Measurements from ENCODE around the gene GALNT1. TPM values are rescaled to one million over a fixed set of nuclear protein-coding genes. Genes with fewer than 3 reads are reported as not detected.

Gene GALNT1
- total and polyA plus RNA-seq, 4 experiments from 2014 or later: 27.9 to 33.0 (median 31.2) TPM

DNA sequence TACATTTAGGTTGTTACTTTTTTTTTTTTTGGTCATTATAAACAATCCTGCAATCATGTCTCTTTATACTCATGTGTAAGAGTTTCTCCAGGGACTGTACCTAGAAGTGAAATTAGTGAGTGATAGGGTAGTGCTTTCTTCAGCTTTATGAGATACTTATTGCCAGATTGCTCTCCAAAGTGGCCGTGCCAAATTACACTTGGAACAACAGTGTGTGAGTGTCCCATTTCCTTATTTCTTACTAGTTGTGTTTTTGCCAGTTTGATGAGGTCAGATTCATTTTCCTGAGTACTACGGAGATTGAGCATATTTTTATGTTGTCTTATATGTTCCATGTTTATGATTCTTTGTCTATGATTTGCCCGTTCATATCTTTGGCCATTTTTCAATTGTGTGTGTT is 39.2 kb downstream of the GALNT1 start:
- Mint-ChIP-seq H3K4me1 (peaks cover 21 to 28% (median 24%) of the 10 kb centered on the region in 4 donors), H3K27ac (no peak overlapping the region)
- DNase-seq: no peak

DNA sequence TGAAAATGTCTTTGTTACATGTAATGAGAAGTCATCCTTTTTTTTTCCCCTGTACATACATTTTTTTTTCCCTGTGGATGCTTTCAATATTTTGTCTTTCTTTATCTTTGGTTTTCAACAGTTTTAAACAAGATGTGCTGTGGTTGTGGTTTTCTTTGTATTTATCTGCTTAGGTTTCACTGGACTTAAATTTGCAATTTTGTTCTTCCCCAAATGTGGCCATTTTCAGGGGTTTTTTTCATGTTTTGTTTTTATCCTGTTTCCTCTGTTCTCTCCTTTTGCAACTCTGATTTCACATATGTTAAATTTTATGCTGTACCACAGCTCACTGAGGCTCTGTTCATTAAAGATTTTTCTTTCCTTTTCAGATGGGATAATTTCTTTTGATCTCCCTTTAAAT is 41.7 kb downstream of the GALNT1 start:
- peak overlapping the region in 1 of 7 donors; percentile 16 for H3K27ac Mint-ChIP-seq
- H3K9me3 ChIP-seq (ENCODE audit: control insufficient read depth in 1 of 2, low read length in 2 of 2): no peaks in the 10 kb centered on the region
- H3K4me1 ChIP-seq (ENCODE audit: insufficient read depth, low read length): peaks cover 13% of the 10 kb centered on the region
- H3K27me3 ChIP-seq (ENCODE audit: insufficient read depth, low read length): no peaks in the 10 kb centered on the region
- H3K36me3 Mint-ChIP-seq: peaks cover 1 to 21% of the 10 kb centered on the region in 2 donors
- peaks cover 0 to 9% (median 4%) of the 10 kb centered on the region in 8 donors for H3K9me3 Mint-ChIP-seq
- CTCF ChIA-PET (ENCODE audit: partially characterized antibody): interaction anchor here (1.7 kb wide), 1 partner anchor 11 kb away, joined by 4 read pairs; no protein-coding TSS in a partner anchor
- H3K27me3 Mint-ChIP-seq: no peaks in the 10 kb centered on the region
- H3K36me3 ChIP-seq (ENCODE audit: insufficient read depth, low read length): no peaks in the 10 kb centered on the region
- H3K4me3 ChIP-seq (ENCODE audit: low read length in 2 of 2): no peak overlapping the region
- intact Hi-C loops (cut with micrococcal nuclease): no loop called here
- peaks cover 21 to 29% (median 25%) of the 10 kb centered on the region in 4 donors for H3K4me1 Mint-ChIP-seq
- DNase-seq: no peak
- POLR2A ChIA-PET (ENCODE audit: partially characterized antibody): no interaction called here
- H3K27ac ChIP-seq (ENCODE audit: low read depth, low read length): no peak overlapping the region
- peak overlapping the region in 4 of 8 donors; percentile 2 to 15 (median 2) for H3K4me3 Mint-ChIP-seq

More for the DNA sequence above, 39.2 kb downstream of the GALNT1 start:
- Mint-ChIP-seq H3K27me3 (no peaks in the 10 kb centered on the region), H3K36me3 (peaks cover 1 to 6% of the 10 kb centered on the region in 2 donors), H3K9me3 (peaks cover 0 to 3% (median 0%) of the 10 kb centered on the region in 8 donors), H3K4me3 (no peak overlapping the region)
- Histone ChIP-seq H3K27ac (ENCODE audit: low read depth, low read length) (no peak overlapping the region), H3K36me3 (ENCODE audit: insufficient read depth, low read length) (no peaks in the 10 kb centered on the region), H3K4me3 (ENCODE audit: low read length in 2 of 2) (no peak overlapping the region), H3K4me1 (ENCODE audit: insufficient read depth, low read length) (peaks cover 31% of the 10 kb centered on the region), H3K27me3 (ENCODE audit: insufficient read depth, low read length) (no peaks in the 10 kb centered on the region), H3K9me3 (ENCODE audit: control insufficient read depth in 1 of 2, low read length in 2 of 2) (no peaks in the 10 kb centered on the region)
- intact Hi-C loops (cut with micrococcal nuclease): no loop called here
- POLR2A ChIA-PET (ENCODE audit: partially characterized antibody): no interaction called here
- CTCF ChIA-PET (ENCODE audit: partially characterized antibody): no interaction called here

DNA sequence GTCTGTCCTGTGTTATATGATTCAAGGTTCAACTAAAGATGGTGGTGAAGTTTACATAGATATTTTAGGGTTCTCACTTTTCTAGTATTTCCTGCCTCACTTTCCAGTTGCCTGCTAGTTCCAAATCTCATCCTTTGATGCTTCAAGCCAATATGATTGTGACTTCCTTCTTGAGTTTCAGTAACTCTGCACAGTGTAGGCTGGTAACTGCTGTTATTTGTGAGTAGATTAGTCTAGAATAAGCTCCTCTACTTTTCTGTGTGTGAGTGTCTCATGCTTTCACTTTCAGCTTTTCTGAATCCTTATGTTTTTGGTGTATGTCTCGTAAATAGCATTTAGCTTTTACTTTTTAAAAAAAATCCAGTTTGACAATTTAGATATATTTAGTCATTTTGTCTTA is 42.6 kb downstream of the GALNT1 start:
- intact Hi-C loops (cut with micrococcal nuclease): no loop called here
- H3K36me3 Mint-ChIP-seq: peaks cover 1 to 21% of the 10 kb centered on the region in 2 donors
- peaks cover 13% of the 10 kb centered on the region for H3K4me1 ChIP-seq (ENCODE audit: insufficient read depth, low read length)
- H3K9me3 Mint-ChIP-seq: peaks cover 0 to 14% (median 4%) of the 10 kb centered on the region in 8 donors
- H3K27me3 ChIP-seq (ENCODE audit: insufficient read depth, low read length): no peaks in the 10 kb centered on the region
- no peak overlapping the region for H3K27ac ChIP-seq (ENCODE audit: low read depth, low read length)
- no peaks in the 10 kb centered on the region for H3K9me3 ChIP-seq (ENCODE audit: control insufficient read depth in 1 of 2, low read length in 2 of 2)
- no peak overlapping the region for H3K4me3 ChIP-seq (ENCODE audit: low read length in 2 of 2)
- H3K27me3 Mint-ChIP-seq: no peaks in the 10 kb centered on the region
- no peaks in the 10 kb centered on the region for H3K36me3 ChIP-seq (ENCODE audit: insufficient read depth, low read length)
- H3K27ac Mint-ChIP-seq: no peak overlapping the region
- peaks cover 21 to 29% (median 25%) of the 10 kb centered on the region in 4 donors for H3K4me1 Mint-ChIP-seq
- POLR2A ChIA-PET (ENCODE audit: partially characterized antibody): no interaction called here
- H3K4me3 Mint-ChIP-seq: peak overlapping the region in 4 of 8 donors; percentile 4 to 34 (median 20)
- DNase-seq: no peak
- CTCF ChIA-PET (ENCODE audit: partially characterized antibody): interaction anchor here (1.7 kb wide), 1 partner anchor 12 kb away, joined by 4 read pairs; no protein-coding TSS in a partner anchor

DNA sequence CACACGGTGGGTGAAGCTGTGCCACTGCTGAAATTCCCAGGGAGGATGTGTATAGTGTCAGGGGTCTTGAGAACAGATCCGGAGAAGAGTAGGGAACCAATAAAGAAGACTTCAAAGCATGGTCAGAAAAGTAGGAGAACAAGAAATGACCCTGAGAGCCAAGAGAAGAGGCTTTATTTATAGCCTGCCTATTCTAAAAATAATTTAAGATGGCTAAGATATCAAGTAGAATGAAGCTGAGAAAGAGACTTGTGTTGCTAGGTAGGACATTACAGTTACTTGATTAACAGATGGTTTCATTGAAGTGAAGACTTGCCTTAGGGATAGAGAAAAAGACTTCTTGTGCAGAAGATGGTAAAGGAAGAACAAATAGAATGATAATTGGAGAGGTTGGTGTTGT is 43.7 kb downstream of the GALNT1 start:
- H3K27ac Mint-ChIP-seq: no peak overlapping the region
- H3K4me1 Mint-ChIP-seq: peaks cover 21 to 22% (median 21%) of the 10 kb centered on the region in 4 donors
- DNase-seq: no peak
- Histone ChIP-seq H3K27ac (ENCODE audit: low read depth, low read length) (no peak overlapping the region), H3K9me3 (ENCODE audit: control insufficient read depth in 1 of 2, low read length in 2 of 2) (no peaks in the 10 kb centered on the region), H3K27me3 (ENCODE audit: insufficient read depth, low read length) (no peaks in the 10 kb centered on the region), H3K36me3 (ENCODE audit: insufficient read depth, low read length) (no peaks in the 10 kb centered on the region), H3K4me3 (ENCODE audit: low read length in 2 of 2) (no peak overlapping the region), H3K4me1 (ENCODE audit: insufficient read depth, low read length) (peaks cover 13% of the 10 kb centered on the region)
- peaks cover 0 to 16% (median 7%) of the 10 kb centered on the region in 8 donors for H3K9me3 Mint-ChIP-seq
- H3K36me3 Mint-ChIP-seq: peaks cover 5 to 21% of the 10 kb centered on the region in 2 donors
- ChIA-PET POLR2A (ENCODE audit: partially characterized antibody) (no interaction called here), CTCF (ENCODE audit: partially characterized antibody) (interaction anchor here (1.7 kb wide), 1 partner anchor 13 kb away, joined by 4 read pairs; no protein-coding TSS in a partner anchor)
- no peaks in the 10 kb centered on the region for H3K27me3 Mint-ChIP-seq
- intact Hi-C loops (cut with micrococcal nuclease): no loop called here
- no peak overlapping the region for H3K4me3 Mint-ChIP-seq

DNA sequence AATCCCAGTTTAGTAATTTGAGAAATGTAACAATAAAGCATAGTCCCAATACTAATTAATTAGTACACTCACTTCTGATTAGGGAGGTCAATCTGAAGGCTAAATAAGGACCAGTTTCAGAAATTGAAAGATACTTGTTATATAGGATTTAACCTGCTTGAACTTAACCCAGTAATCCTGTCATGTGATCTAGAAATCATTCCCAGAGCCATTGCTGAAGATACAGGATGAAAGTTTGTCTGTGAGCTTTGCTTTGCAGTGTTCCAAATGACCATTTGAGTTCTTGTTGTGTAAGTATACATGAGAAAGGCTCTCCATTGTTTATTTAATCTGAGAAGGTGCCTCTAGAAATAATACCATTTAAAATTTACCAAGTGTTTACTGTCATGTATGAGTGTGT is 52.2 kb downstream of the GALNT1 start:
- H3K36me3 ChIP-seq (ENCODE audit: insufficient read depth, low read length): no peaks in the 10 kb centered on the region
- no peaks in the 10 kb centered on the region for H3K4me1 ChIP-seq (ENCODE audit: insufficient read depth, low read length)
- H3K4me3 ChIP-seq (ENCODE audit: low read length in 2 of 2): no peak overlapping the region
- intact Hi-C loops (cut with micrococcal nuclease): no loop called here
- Mint-ChIP-seq H3K27me3 (no peaks in the 10 kb centered on the region), H3K4me3 (no peak overlapping the region), H3K27ac (no peak overlapping the region), H3K4me1 (peaks cover 0 to 11% (median 3%) of the 10 kb centered on the region in 4 donors), H3K9me3 (peaks cover 0 to 17% (median 4%) of the 10 kb centered on the region in 8 donors), H3K36me3 (peaks cover 19 to 20% of the 10 kb centered on the region in 2 donors)
- CTCF ChIA-PET (ENCODE audit: partially characterized antibody): no interaction called here
- DNase-seq: no peak
- H3K27me3 ChIP-seq (ENCODE audit: insufficient read depth, low read length): no peaks in the 10 kb centered on the region
- no peaks in the 10 kb centered on the region for H3K9me3 ChIP-seq (ENCODE audit: control insufficient read depth in 1 of 2, low read length in 2 of 2)
- POLR2A ChIA-PET (ENCODE audit: partially characterized antibody): no interaction called here
- no peak overlapping the region for H3K27ac ChIP-seq (ENCODE audit: low read depth, low read length)

DNA sequence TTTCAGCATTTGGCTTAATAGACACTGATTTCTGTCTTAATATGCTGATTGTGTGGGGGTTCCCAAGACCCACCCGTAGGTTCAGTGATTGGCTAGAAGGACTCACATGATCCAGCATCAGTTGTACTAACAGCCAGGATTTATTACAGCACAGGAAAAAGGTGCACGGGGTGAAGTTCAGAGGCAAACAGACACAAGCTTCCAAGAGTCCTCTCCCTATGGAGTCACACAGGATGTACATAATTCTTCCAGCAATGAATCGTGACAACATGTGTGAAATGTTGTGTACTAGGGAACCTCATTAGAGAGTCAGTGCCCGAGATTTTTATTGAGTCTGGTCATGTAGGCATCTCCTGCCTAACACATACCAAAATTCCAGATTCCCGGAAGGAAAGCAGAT is 52.8 kb downstream of the GALNT1 start:
- peaks cover 0 to 17% (median 3%) of the 10 kb centered on the region in 8 donors for H3K9me3 Mint-ChIP-seq

DNA sequence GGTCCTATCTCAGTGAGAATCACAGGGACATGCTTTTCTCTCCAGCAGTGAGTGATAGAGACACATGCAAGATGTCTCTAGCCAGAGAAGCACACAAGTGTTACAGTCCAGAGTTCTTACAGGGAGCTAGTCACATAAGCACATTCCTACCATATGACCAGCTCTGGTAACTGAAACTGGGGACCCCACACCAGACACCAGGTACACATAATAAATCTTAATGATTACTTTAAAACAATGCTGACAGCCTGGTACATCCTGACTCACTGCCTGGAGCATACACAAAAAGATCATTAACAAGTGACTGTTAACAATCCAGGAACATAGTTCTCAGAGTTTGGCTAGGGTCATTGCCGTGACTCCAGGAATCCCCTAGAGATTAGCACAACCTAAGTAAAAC is 53.6 kb downstream of the GALNT1 start:
- H3K4me1 ChIP-seq (ENCODE audit: insufficient read depth, low read length): no peaks in the 10 kb centered on the region
- peaks cover 0 to 11% (median 3%) of the 10 kb centered on the region in 4 donors for H3K4me1 Mint-ChIP-seq
- H3K27me3 Mint-ChIP-seq: no peaks in the 10 kb centered on the region
- H3K27me3 ChIP-seq (ENCODE audit: insufficient read depth, low read length): no peaks in the 10 kb centered on the region
- no peak overlapping the region for H3K27ac ChIP-seq (ENCODE audit: low read depth, low read length)
- H3K4me3 Mint-ChIP-seq: no peak overlapping the region
- H3K27ac Mint-ChIP-seq: no peak overlapping the region
- no peak for DNase-seq
- H3K36me3 ChIP-seq (ENCODE audit: insufficient read depth, low read length): no peaks in the 10 kb centered on the region
- no peaks in the 10 kb centered on the region for H3K9me3 ChIP-seq (ENCODE audit: control insufficient read depth in 1 of 2, low read length in 2 of 2)
- no peak overlapping the region for H3K4me3 ChIP-seq (ENCODE audit: low read length in 2 of 2)
- ChIA-PET POLR2A (ENCODE audit: partially characterized antibody) (no interaction called here), CTCF (ENCODE audit: partially characterized antibody) (no interaction called here)
- peaks cover 0 to 14% (median 2%) of the 10 kb centered on the region in 8 donors for H3K9me3 Mint-ChIP-seq
- intact Hi-C loops (cut with micrococcal nuclease): no loop called here
- H3K36me3 Mint-ChIP-seq: peaks cover 16 to 24% of the 10 kb centered on the region in 2 donors

More for the DNA sequence above, 52.8 kb downstream of the GALNT1 start:
- Mint-ChIP-seq H3K4me3 (no peak overlapping the region), H3K27me3 (no peaks in the 10 kb centered on the region), H3K4me1 (peaks cover 0 to 11% (median 3%) of the 10 kb centered on the region in 4 donors), H3K27ac (peak overlapping the region in 1 of 7 donors; percentile 12), H3K36me3 (peaks cover 19 to 24% of the 10 kb centered on the region in 2 donors)
- POLR2A ChIA-PET (ENCODE audit: partially characterized antibody): no interaction called here
- H3K36me3 ChIP-seq (ENCODE audit: insufficient read depth, low read length): no peaks in the 10 kb centered on the region
- H3K27me3 ChIP-seq (ENCODE audit: insufficient read depth, low read length): no peaks in the 10 kb centered on the region
- intact Hi-C loops (cut with micrococcal nuclease): no loop called here
- DNase-seq: no peak
- H3K4me3 ChIP-seq (ENCODE audit: low read length in 2 of 2): no peak overlapping the region
- CTCF ChIA-PET (ENCODE audit: partially characterized antibody): no interaction called here
- H3K4me1 ChIP-seq (ENCODE audit: insufficient read depth, low read length): no peaks in the 10 kb centered on the region
- no peak overlapping the region for H3K27ac ChIP-seq (ENCODE audit: low read depth, low read length)
- H3K9me3 ChIP-seq (ENCODE audit: control insufficient read depth in 1 of 2, low read length in 2 of 2): no peaks in the 10 kb centered on the region

All from CD4-positive, alpha-beta memory T cell (primary cell).